Liver (tissue), 2 donors: ENCODE data around the gene SHROOM1.

Experiments used
- CTCF ChIP-seq: fragments of 150-350 bp; IDR thresholded peaks from 2 replicates; pipeline ENCODE4 v1.5.1; 2017; ENCODE audit warnings: improper control_type of control experiment, low read depth, low read length; ENCODE audit not compliant: missing input control
- REST ChIP-seq: IDR thresholded peaks from 2 replicates; pipeline ENCODE4 v1.6.1; 2016; ENCODE audit warnings: antibody characterized with exemption, mild to moderate bottlenecking
- ZBTB33 ChIP-seq: IDR thresholded peaks from 2 replicates; pipeline ENCODE4 v1.6.1; 2016; ENCODE audit warnings: antibody characterized with exemption
- donor health status: healthy.

GRCh38 chr5:132870801-132871200, 40.4 kb upstream of the SHROOM1 start:
- TF ChIP-seq CTCF (no peak), ZBTB33 (peak; percentile 29), REST (peak; percentile 84)
